ENCODE results near the gene WHRN. TPM values are rescaled to one million over a fixed set of nuclear protein-coding genes. Genes with fewer than 3 reads are reported as not detected.

WHRN gene
- total RNA-seq, 4 donors from 2014 or later, result 8.1 to 12.6 (median 10.7) TPM

- TF ChIP-seq EP300 (IDR thresholded peaks at IDR 0.05), result no peak
- TF ChIP-seq POLR2A (IDR thresholded peaks at IDR 0.05; ENCODE audit: low read depth), result no peak
- no peak for TF ChIP-seq POLR2AphosphoS5 (IDR thresholded peaks at IDR 0.05)
- no peak for TF ChIP-seq CTCF (IDR thresholded peaks at IDR 0.05)
- Histone ChIP-seq H3K36me3 (peaks cover 0 to 41% (median 10%) of the 10 kb centered on the region in 4 donors), H3K4me1 (no peaks in the 10 kb centered on the region), H3K9me3 (peaks cover 0 to 11% (median 0%) of the 10 kb centered on the region in 4 donors), H3K4me3 (no peak overlapping the region), H3K27ac (replicated peaks in 1 of 4) (no peak overlapping the region), H3K27me3 (no peaks in the 10 kb centered on the region)
- WGBS, result 96% methylated on average over 3 of the region's 3 CpGs
- intact Hi-C loops (cut with DNase I), result no loop called here
- DNase-seq (ENCODE audit: extremely low spot score), result no peak
These were observed 31.8 kb downstream of the WHRN start for GRCh38 chr9:114473447-114473801.

- H3K27me3 ChIP-seq, result no peaks in the 10 kb centered on the region
- no peaks in the 10 kb centered on the region for H3K4me1 ChIP-seq
- 74% methylated on average over 12 of the region's 12 CpGs for WGBS
- H3K27ac ChIP-seq (replicated peaks in 1 of 4), result no peak overlapping the region
- DNase-seq (ENCODE audit: extremely low spot score), result no peak
- H3K9me3 ChIP-seq, result peaks cover 0 to 11% (median 0%) of the 10 kb centered on the region in 4 donors
- H3K4me3 ChIP-seq, result no peak overlapping the region
- intact Hi-C loops (cut with DNase I), result no loop called here
- H3K36me3 ChIP-seq, result peaks cover 0 to 36% (median 8%) of the 10 kb centered on the region in 4 donors
- TF ChIP-seq EP300 (IDR thresholded peaks at IDR 0.05) (no peak), CTCF (IDR thresholded peaks at IDR 0.05) (no peak), POLR2A (IDR thresholded peaks at IDR 0.05; ENCODE audit: low read depth) (no peak), POLR2AphosphoS5 (IDR thresholded peaks at IDR 0.05) (no peak)
These were observed 32.4 kb downstream of the WHRN start for GRCh38 chr9:114472765-114473446.

GRCh38 chr9:114471157-114471556, 34.1 kb downstream of the WHRN start:
- H3K27ac ChIP-seq (replicated peaks in 1 of 4), result no peak overlapping the region
- 94% methylated on average over 4 of the region's 4 CpGs for WGBS
- H3K4me3 ChIP-seq, result no peak overlapping the region
- H3K36me3 ChIP-seq, result peaks cover 0 to 21% (median 5%) of the 10 kb centered on the region in 4 donors
- intact Hi-C loops (cut with DNase I), result no loop called here
- H3K27me3 ChIP-seq, result no peaks in the 10 kb centered on the region
- no peak for DNase-seq (ENCODE audit: extremely low spot score)
- peaks cover 0 to 11% (median 0%) of the 10 kb centered on the region in 4 donors for H3K9me3 ChIP-seq
- no peaks in the 10 kb centered on the region for H3K4me1 ChIP-seq
- TF ChIP-seq POLR2A (IDR thresholded peaks at IDR 0.05; ENCODE audit: low read depth), result no peak
- TF ChIP-seq POLR2AphosphoS5 (IDR thresholded peaks at IDR 0.05), result no peak
- TF ChIP-seq EP300 (IDR thresholded peaks at IDR 0.05), result no peak
- no peak for TF ChIP-seq CTCF (IDR thresholded peaks at IDR 0.05)

- Histone ChIP-seq H3K27me3 (no peaks in the 10 kb centered on the region), H3K9me3 (peaks cover 0 to 11% (median 0%) of the 10 kb centered on the region in 4 donors), H3K4me3 (no peak overlapping the region), H3K36me3 (peaks cover 0 to 25% (median 5%) of the 10 kb centered on the region in 4 donors), H3K4me1 (no peaks in the 10 kb centered on the region), H3K27ac (replicated peaks in 1 of 4) (no peak overlapping the region)
- DNase-seq (ENCODE audit: extremely low spot score), result no peak
- WGBS, result 89% methylated on average over 3 of the region's 6 CpGs
- intact Hi-C loops (cut with DNase I), result no loop called here
- TF ChIP-seq POLR2A (IDR thresholded peaks at IDR 0.05; ENCODE audit: low read depth), result no peak
- no peak for TF ChIP-seq CTCF (IDR thresholded peaks at IDR 0.05)
- TF ChIP-seq EP300 (IDR thresholded peaks at IDR 0.05), result no peak
- no peak for TF ChIP-seq POLR2AphosphoS5 (IDR thresholded peaks at IDR 0.05)
These were observed 34.7 kb downstream of the WHRN start for GRCh38 chr9:114470581-114470980.
